ENCODE measurements around the gene FAM151A. TPM values are rescaled to one million over a fixed set of nuclear protein-coding genes. Genes with fewer than 3 reads are reported as not detected.

The FAM151A gene
- total and polyA plus RNA-seq, 3 experiments from 2014 or later: not detected

GRCh38 chr1:54658164-54658913, 35.0 kb upstream of the FAM151A start:
- ChIA-PET POLR2A (no interaction called here), CTCF (no interaction called here)
- no peak for DNase-seq
- no peaks in the 10 kb centered on the region for H3K4me1 Mint-ChIP-seq
- H3K27me3 Mint-ChIP-seq: peaks cover 4 to 5% of the 10 kb centered on the region in 2 donors
- H3K36me3 Mint-ChIP-seq: peaks cover 0 to 10% (median 0%) of the 10 kb centered on the region in 3 donors
- H3K9me3 Mint-ChIP-seq: peaks cover 0 to 8% (median 4%) of the 10 kb centered on the region in 5 donors
- H3K4me1 ChIP-seq (ENCODE audit: insufficient read depth, low read length): no peaks in the 10 kb centered on the region
- H3K4me3 ChIP-seq (ENCODE audit: low read length): no peak overlapping the region
- H3K36me3 ChIP-seq (ENCODE audit: insufficient read depth, low read length): no peaks in the 10 kb centered on the region
- H3K27ac ChIP-seq (ENCODE audit: low read depth, low read length): no peak overlapping the region
- no peaks in the 10 kb centered on the region for H3K27me3 ChIP-seq (ENCODE audit: insufficient read depth, low read length, poor library complexity, severe bottlenecking)
- no peak overlapping the region for H3K4me3 Mint-ChIP-seq
- H3K27ac Mint-ChIP-seq: no peak overlapping the region
- H3K9me3 ChIP-seq (ENCODE audit: low read length): no peaks in the 10 kb centered on the region

DNA sequence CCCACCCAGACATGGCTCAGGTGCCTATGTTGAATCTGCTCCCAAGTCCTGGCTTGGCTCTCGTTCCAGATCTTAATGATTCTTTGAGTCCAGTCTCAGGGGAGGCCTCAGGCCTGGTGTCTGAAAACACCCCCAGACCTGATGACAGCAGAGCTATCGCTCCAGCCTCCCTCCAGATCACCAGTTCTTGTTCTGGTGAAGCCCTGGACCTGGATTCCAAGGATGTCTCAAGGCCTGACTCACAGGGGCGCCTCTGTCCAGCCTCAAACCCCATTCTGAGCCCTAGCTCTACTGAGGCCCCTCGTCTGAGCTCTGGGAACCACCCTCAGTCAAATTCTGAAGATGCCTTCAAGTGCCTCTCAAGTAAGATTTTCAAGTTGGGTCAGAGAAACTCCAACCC, 29.7 kb upstream of the FAM151A start:
- Mint-ChIP-seq H3K4me1 (no peaks in the 10 kb centered on the region), H3K4me3 (no peak overlapping the region), H3K9me3 (no peaks in the 10 kb centered on the region), H3K27ac (no peak overlapping the region), H3K27me3 (peaks cover 17 to 24% of the 10 kb centered on the region in 2 donors), H3K36me3 (peaks cover 0 to 3% (median 0%) of the 10 kb centered on the region in 3 donors)
- Histone ChIP-seq H3K36me3 (ENCODE audit: insufficient read depth, low read length) (no peaks in the 10 kb centered on the region), H3K9me3 (ENCODE audit: low read length) (no peaks in the 10 kb centered on the region), H3K27ac (ENCODE audit: low read depth, low read length) (no peak overlapping the region), H3K4me1 (ENCODE audit: insufficient read depth, low read length) (no peaks in the 10 kb centered on the region), H3K27me3 (ENCODE audit: insufficient read depth, low read length, poor library complexity, severe bottlenecking) (no peaks in the 10 kb centered on the region), H3K4me3 (ENCODE audit: low read length) (no peak overlapping the region)
- ChIA-PET POLR2A (no interaction called here), CTCF (no interaction called here)
- DNase-seq: no peak

DNA sequence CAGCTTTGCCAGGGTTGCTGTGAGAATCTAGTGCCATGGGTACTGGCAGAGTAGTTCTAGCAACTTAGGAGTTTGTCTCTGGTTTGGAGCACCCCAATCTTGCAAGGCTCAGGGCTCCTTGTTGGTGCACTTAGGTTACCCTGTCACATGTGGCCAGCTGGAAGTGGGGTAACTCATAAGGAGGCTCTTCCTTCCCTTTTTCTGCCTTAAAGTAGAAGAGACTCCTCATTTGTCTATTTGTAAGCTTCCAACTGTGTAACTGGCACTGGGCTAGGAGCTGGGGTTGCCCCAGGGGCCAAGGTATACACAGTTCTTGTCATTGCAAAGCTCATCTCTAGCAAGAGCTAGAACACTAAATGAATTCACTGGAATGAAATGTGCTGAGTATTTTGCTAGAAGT, 28.8 kb upstream of the FAM151A start:
- H3K27me3 ChIP-seq (ENCODE audit: insufficient read depth, low read length, poor library complexity, severe bottlenecking): no peaks in the 10 kb centered on the region
- Mint-ChIP-seq H3K27me3 (peaks cover 17 to 26% of the 10 kb centered on the region in 2 donors), H3K9me3 (no peaks in the 10 kb centered on the region), H3K4me1 (no peaks in the 10 kb centered on the region), H3K4me3 (no peak overlapping the region), H3K36me3 (no peaks in the 10 kb centered on the region), H3K27ac (no peak overlapping the region)
- CTCF ChIA-PET: no interaction called here
- H3K4me3 ChIP-seq (ENCODE audit: low read length): no peak overlapping the region
- no peaks in the 10 kb centered on the region for H3K36me3 ChIP-seq (ENCODE audit: insufficient read depth, low read length)
- no peak for DNase-seq
- no peak overlapping the region for H3K27ac ChIP-seq (ENCODE audit: low read depth, low read length)
- no peaks in the 10 kb centered on the region for H3K4me1 ChIP-seq (ENCODE audit: insufficient read depth, low read length)
- POLR2A ChIA-PET: no interaction called here
- no peaks in the 10 kb centered on the region for H3K9me3 ChIP-seq (ENCODE audit: low read length)

- Histone ChIP-seq H3K27me3 (ENCODE audit: insufficient read depth, low read length, poor library complexity, severe bottlenecking) (no peaks in the 10 kb centered on the region), H3K27ac (ENCODE audit: low read depth, low read length) (no peak overlapping the region), H3K4me1 (ENCODE audit: insufficient read depth, low read length) (no peaks in the 10 kb centered on the region), H3K4me3 (ENCODE audit: low read length) (no peak overlapping the region), H3K36me3 (ENCODE audit: insufficient read depth, low read length) (no peaks in the 10 kb centered on the region), H3K9me3 (ENCODE audit: low read length) (no peaks in the 10 kb centered on the region)
- H3K36me3 Mint-ChIP-seq: no peaks in the 10 kb centered on the region
- POLR2A ChIA-PET: no interaction called here
- CTCF ChIA-PET: no interaction called here
- H3K4me1 Mint-ChIP-seq: no peaks in the 10 kb centered on the region
- DNase-seq: no peak
- H3K4me3 Mint-ChIP-seq: no peak overlapping the region
- peaks cover 19 to 31% of the 10 kb centered on the region in 2 donors for H3K27me3 Mint-ChIP-seq
- peak overlapping the region in 1 of 8 donors; percentile 56 for H3K27ac Mint-ChIP-seq
- H3K9me3 Mint-ChIP-seq: peaks cover 0 to 2% (median 0%) of the 10 kb centered on the region in 5 donors
Measured at GRCh38 chr1:54651608-54652007, 28.3 kb upstream of the FAM151A start.

DNA sequence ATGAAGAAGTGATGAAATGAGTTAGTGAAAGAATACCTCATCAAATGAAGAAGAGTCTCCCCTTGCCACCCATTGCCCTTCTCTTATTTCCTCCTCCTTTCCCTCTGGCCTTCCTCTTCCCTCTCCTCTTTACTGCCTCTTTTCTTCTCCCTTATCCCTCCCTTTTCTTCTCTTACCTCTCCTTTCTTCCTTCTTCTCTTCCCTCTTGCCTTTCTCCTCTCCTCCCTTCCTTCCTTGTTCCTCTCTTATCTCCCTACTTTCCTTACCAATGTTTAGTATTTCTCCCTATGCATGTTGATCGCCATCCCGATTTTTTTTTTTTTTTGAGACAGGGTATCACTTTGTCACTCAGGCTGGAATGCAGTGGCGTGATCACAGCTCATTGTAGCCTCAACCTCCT, 27.1 kb upstream of the FAM151A start:
- CTCF ChIA-PET: no interaction called here
- no peak overlapping the region for H3K27ac ChIP-seq (ENCODE audit: low read depth, low read length)
- no peak overlapping the region for H3K4me3 ChIP-seq (ENCODE audit: low read length)
- no peaks in the 10 kb centered on the region for H3K4me1 Mint-ChIP-seq
- peaks cover 0 to 10% (median 0%) of the 10 kb centered on the region in 5 donors for H3K9me3 Mint-ChIP-seq
- H3K27me3 Mint-ChIP-seq: peaks cover 19 to 32% of the 10 kb centered on the region in 2 donors
- POLR2A ChIA-PET: no interaction called here
- H3K9me3 ChIP-seq (ENCODE audit: low read length): no peaks in the 10 kb centered on the region
- no peak overlapping the region for H3K27ac Mint-ChIP-seq
- DNase-seq: no peak
- H3K27me3 ChIP-seq (ENCODE audit: insufficient read depth, low read length, poor library complexity, severe bottlenecking): no peaks in the 10 kb centered on the region
- H3K36me3 Mint-ChIP-seq: no peaks in the 10 kb centered on the region
- H3K36me3 ChIP-seq (ENCODE audit: insufficient read depth, low read length): no peaks in the 10 kb centered on the region
- no peak overlapping the region for H3K4me3 Mint-ChIP-seq
- no peaks in the 10 kb centered on the region for H3K4me1 ChIP-seq (ENCODE audit: insufficient read depth, low read length)

DNA sequence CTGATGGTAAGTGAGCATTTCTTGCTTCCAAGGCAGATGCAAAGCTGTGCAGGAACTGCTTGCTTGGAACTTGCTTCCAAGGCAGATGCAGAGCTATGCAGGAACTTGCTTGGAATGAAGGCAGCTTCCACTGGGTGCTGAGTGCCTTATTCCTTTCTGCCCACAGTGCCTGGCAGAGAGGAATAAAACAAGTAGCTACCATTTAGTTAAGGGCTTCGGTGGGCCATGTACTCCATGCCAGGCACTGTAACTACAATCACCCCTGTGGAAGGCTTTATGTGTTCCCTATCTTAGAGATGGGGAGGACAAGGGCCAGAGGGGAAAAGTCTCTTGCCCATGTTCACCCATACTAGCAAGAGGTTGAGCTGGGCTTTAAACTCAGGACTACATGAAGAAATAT, 26.6 kb upstream of the FAM151A start:
- no peak overlapping the region for H3K27ac ChIP-seq (ENCODE audit: low read depth, low read length)
- no peaks in the 10 kb centered on the region for H3K27me3 ChIP-seq (ENCODE audit: insufficient read depth, low read length, poor library complexity, severe bottlenecking)
- no peak overlapping the region for H3K4me3 Mint-ChIP-seq
- ChIA-PET CTCF (no interaction called here), POLR2A (no interaction called here)
- no peak for DNase-seq
- no peaks in the 10 kb centered on the region for H3K9me3 ChIP-seq (ENCODE audit: low read length)
- no peaks in the 10 kb centered on the region for H3K36me3 Mint-ChIP-seq
- no peaks in the 10 kb centered on the region for H3K36me3 ChIP-seq (ENCODE audit: insufficient read depth, low read length)
- H3K4me3 ChIP-seq (ENCODE audit: low read length): no peak overlapping the region
- H3K9me3 Mint-ChIP-seq: peaks cover 0 to 11% (median 0%) of the 10 kb centered on the region in 5 donors
- H3K27me3 Mint-ChIP-seq: peaks cover 19 to 32% of the 10 kb centered on the region in 2 donors
- no peaks in the 10 kb centered on the region for H3K4me1 ChIP-seq (ENCODE audit: insufficient read depth, low read length)
- no peak overlapping the region for H3K27ac Mint-ChIP-seq
- H3K4me1 Mint-ChIP-seq: no peaks in the 10 kb centered on the region

DNA sequence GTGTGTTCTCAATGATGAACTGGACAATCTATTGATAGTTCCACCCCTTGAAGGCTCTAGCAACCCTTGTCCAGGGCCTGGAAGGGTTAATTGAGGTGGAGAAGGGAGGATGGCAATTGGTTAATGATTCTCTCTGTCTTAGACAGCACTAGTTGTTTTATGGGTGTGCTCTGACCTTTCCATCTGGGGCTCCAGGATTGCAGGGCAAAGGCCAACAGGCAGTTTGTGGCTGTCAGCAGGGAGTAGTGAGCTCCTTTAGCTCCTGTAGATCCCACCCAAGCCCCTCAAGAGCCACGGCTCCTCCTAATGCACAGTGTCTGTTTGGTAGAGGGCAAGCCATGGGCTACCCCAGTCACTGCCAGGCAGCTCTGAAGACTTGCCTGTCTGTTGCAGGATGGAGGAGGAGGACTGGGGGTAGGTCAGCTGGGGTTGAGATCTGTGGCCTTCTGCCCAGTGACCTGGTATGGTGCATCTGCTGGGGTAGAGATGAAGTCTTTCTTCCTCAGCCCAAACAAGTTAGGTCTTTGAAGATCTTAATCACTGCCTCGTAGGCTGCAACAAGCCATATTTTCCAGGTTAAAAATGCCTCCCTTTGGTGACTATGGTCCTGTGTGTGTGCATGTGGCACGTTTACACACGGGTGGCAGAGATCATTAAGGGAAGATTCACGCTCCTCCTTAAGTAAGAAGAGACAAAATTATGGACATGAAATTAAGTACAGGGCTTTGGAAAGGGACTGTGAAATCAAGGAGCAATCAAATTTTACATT, 26.0 kb upstream of the FAM151A start:
- Histone ChIP-seq H3K27me3 (ENCODE audit: insufficient read depth, low read length, poor library complexity, severe bottlenecking) (no peaks in the 10 kb centered on the region), H3K27ac (ENCODE audit: low read depth, low read length) (no peak overlapping the region), H3K4me1 (ENCODE audit: insufficient read depth, low read length) (no peaks in the 10 kb centered on the region), H3K36me3 (ENCODE audit: insufficient read depth, low read length) (no peaks in the 10 kb centered on the region), H3K9me3 (ENCODE audit: low read length) (no peaks in the 10 kb centered on the region), H3K4me3 (ENCODE audit: low read length) (no peak overlapping the region)
- peaks cover 0 to 14% (median 1%) of the 10 kb centered on the region in 5 donors for H3K9me3 Mint-ChIP-seq
- H3K27me3 Mint-ChIP-seq: peaks cover 19 to 32% of the 10 kb centered on the region in 2 donors
- POLR2A ChIA-PET: no interaction called here
- no peaks in the 10 kb centered on the region for H3K4me1 Mint-ChIP-seq
- H3K4me3 Mint-ChIP-seq: no peak overlapping the region
- no peak for DNase-seq
- no peak overlapping the region for H3K27ac Mint-ChIP-seq
- CTCF ChIA-PET: no interaction called here
- no peaks in the 10 kb centered on the region for H3K36me3 Mint-ChIP-seq

DNA sequence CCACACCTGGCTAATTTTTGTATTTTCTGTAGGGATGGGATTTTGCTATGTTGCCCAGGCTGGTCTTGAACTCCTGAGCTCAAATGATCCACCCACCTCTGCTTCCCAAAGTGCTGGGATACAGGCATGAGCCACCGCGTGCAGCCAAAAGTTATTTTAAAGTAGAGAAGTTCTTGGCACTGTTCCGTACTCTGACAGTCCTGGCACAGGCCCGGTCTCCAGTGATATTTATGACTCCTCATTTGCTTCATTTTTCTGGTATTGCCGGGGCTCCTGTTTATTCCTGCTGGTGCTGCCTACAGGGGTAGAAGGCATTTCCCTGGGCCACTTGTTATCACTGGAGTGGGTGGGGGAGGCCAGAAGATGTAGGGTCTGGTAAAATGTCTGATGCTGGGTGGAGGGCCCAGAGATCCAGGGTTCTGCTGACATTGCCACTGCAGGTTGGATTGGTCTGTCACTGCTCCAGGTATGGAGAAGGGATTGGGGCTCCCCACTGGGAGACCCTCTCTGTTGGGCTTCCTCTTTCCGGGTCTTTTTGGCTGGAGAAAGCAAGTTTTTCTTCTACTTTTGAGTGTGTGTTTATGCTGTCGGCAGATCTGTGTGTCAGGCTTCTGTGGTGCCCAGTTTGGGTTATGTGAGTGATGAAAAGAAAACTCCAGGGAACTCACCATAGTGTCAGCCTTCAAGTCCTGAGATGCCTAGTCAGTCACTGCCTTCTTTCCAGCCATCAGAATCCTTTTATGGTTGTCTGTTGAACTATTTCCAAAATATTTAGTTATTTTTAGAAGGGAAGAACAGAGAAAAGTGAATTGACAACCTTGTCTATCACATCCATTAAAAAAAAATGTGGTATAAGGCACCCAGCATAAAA, 22.7 kb upstream of the FAM151A start:
- Mint-ChIP-seq H3K27ac (no peak overlapping the region), H3K9me3 (peaks cover 5 to 23% (median 9%) of the 10 kb centered on the region in 5 donors), H3K4me3 (no peak overlapping the region), H3K4me1 (no peaks in the 10 kb centered on the region), H3K36me3 (no peaks in the 10 kb centered on the region), H3K27me3 (peaks cover 18 to 30% of the 10 kb centered on the region in 2 donors)
- ChIA-PET CTCF (no interaction called here), POLR2A (no interaction called here)
- Histone ChIP-seq H3K36me3 (ENCODE audit: insufficient read depth, low read length) (no peaks in the 10 kb centered on the region), H3K4me3 (ENCODE audit: low read length) (no peak overlapping the region), H3K27me3 (ENCODE audit: insufficient read depth, low read length, poor library complexity, severe bottlenecking) (no peaks in the 10 kb centered on the region), H3K27ac (ENCODE audit: low read depth, low read length) (no peak overlapping the region), H3K4me1 (ENCODE audit: insufficient read depth, low read length) (no peaks in the 10 kb centered on the region), H3K9me3 (ENCODE audit: low read length) (no peaks in the 10 kb centered on the region)
- DNase-seq: no peak

Measured in CD8-positive, alpha-beta memory T cell (primary cell).